GM21447 (cell line): ENCODE measurements around the gene VPS35L.
A peak's percentile ranks its signal among the peaks of the same experiment; 100 is the strongest.
"Not testable (repeated sequence)": the region's sequence is repeated elsewhere in the genome, so short reads cannot be mapped to it uniquely, and the experiment has no call there.

ENCODE experiments used
- ATAC-seq: cut with Tn5 transposase; IDR thresholded peaks from one replicate; pipeline ENCODE4 v1.9.1; 2021; ENCODE audit not compliant: unreplicated experiment

Gene VPS35L

DNA sequence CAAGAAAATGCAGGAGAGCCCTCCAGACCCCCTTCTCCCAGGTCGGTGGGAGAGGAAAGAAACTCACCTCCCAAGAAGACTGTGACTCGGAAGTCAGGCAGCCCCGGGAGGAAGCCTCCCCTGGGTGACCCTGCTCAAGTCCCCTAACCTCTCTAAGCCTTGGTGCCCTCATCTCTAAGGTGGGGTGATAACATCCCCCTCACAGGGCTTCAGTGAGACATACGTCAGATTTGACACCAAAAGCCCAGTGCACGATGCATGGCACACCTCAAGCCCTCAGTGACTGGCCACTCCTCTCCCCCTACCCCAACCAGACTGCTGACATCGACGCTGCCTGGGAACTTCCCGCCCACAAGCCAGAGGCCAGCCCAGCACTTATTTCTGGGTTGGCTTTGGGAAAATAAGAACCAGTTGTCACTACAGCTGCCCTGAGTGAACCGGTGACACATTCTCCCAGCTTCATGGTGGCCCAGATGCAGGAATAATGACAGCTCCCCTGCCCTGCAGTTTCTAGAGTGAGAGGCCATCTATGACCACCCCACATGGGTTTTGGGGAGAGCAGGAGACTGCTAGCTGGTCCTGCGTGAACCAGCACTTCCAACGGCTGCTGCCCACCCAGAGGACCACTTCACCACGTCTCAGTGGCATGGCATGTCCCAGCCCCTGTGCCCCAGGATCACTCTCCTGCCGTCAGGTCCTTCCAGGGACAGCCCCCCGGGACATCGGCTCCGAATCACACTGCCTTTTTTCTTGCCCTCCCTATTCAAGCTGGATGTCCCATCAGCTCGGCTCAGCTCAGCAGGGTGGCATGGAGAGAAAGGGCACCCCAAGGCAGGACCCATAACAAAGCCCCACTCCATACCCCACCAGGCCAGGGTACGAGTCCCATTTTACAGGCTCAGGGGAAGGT lies 153.0 kb downstream of the VPS35L start:
- no peak for ATAC-seq

DNA sequence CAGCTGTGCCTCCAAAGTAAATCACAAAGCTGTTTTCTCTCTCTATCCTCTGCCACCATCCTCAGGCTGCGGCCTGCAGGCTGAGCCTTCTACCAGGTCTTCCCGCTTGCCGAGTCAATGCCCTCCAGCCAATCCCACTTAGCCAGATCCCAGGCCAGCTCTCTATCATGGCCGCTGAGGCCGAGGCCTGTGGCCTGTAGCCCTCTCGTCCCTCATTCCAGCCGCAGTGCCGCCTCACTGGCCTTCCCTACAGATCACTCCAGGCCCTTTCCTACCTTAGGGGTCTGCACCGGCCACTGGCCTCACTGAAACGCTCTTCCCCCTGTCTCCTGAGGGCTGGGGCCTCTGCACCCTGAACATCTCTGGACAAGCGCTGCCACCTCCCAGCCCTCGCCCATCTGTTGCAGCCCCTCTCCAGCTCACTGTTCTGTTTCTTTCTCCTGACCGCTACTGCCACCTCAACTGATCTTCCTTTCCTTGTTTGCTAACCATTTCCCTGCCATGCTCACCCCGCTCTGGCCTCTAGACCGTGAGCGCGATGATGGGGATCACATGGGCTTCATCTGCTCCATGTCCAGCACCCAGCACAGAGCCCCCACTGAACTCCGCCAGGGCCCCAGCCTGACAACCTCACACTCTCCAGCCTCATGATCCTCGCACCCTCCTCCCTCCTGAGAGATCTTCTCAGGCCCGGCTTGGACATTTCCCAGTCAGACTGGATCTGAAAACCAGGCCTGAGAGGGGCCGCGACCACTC lies 154.1 kb downstream of the VPS35L start:
- no peak for ATAC-seq

DNA sequence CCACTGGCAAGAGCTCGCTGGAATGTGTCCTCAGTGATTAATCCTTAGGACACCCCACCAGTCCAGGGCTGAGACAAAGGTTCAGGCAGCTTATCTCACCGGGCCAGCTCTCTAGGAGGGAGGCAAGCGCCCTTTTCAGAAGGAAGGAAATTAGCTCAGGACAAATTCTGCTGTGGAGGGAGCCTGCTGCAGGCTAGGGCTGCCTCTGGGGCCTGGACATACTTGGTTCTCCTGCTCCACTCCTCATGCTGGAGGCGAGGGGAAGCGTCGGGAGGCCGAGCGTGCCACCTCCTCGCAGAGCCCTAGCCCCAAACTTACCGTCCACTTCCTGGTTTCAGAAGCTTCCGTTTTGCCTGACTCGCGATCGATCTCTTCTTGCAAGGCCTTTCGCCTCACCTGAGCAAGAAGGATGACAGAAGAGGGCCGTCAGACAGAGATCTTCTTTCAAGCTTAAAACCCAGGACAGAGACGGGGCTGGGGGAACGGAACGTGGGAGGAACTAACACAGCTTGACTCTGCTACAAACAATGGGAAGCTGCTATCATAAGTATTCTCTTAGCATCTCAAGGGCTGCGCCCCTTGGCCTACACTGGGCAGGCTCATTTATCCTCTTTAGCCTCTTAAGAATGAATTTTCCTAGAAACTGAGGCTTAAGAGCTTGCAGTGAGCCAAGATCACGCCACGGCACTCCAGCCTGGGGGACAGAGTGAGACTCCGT lies 154.8 kb downstream of the VPS35L start:
- ATAC-seq: no peak

- ATAC-seq: no peak
Observed at GRCh38 chr16:19710991-19711545, 155.6 kb downstream of the VPS35L start.

GRCh38 chr16:19711643-19712042 lies 156.1 kb downstream of the VPS35L start:
- ATAC-seq: no peak

GRCh38 chr16:19712418-19713058 lies 157.0 kb downstream of the VPS35L start:
- no peak for ATAC-seq

DNA sequence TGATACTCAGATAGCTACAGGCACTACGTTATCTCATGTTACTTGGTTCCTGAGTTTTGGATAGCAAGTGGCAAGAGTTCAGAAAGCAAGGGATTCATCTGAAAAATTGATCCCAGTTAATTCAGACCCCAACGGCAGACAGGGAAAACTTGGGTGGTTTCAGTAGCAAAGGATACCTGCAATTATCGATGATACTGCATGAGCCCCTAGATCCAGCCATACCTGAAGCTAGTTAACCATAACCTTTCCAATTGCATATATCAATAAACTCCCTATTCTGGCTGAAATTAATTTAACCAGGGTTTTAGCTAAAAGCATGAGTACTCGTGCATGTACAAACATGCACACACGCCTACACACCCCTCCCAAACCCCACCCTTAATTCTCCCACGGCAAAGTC lies 158.2 kb downstream of the VPS35L start:
- no peak for ATAC-seq

GRCh38 chr16:19715566-19715965 lies 160.1 kb downstream of the VPS35L start:
- no peak for ATAC-seq

- no peak for ATAC-seq
Observed at GRCh38 chr16:19716183-19716582, 160.7 kb downstream of the VPS35L start.

- not testable (repeated sequence) for ATAC-seq
Observed at GRCh38 chr16:19716728-19717127, 161.2 kb downstream of the VPS35L start.

DNA sequence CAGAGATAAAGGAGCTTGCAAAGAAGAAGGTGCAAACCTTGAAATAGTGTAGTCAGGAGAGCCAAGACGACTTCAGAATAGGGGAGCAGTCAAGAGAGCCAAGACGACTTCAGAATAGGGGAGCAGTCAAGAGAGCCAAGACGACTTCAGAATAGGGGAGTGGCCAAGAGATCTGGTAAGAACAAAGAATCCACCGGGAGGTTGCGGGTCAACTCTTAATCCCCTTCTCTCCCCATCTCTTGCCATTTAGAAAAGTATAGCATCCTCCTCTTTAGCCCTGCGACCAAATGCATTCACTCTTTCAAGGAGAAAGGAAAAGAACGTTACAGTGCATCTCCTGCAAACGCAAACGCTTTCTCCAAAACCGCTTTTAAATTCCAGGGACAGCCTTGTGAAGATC lies 161.8 kb downstream of the VPS35L start:
- ATAC-seq: no peak

GRCh38 chr16:19717741-19718623 lies 162.5 kb downstream of the VPS35L start, which contains the start of the genes IQCK and KNOP1:
IQCK (plus strand) TSS chr16:19718271; CDS start chr16:19718307, 36 bp downstream.
KNOP1 (minus strand) TSS chr16:19718227; CDS start chr16:19715035, 3,192 bp downstream.
- ATAC-seq: peak; percentile 89

DNA sequence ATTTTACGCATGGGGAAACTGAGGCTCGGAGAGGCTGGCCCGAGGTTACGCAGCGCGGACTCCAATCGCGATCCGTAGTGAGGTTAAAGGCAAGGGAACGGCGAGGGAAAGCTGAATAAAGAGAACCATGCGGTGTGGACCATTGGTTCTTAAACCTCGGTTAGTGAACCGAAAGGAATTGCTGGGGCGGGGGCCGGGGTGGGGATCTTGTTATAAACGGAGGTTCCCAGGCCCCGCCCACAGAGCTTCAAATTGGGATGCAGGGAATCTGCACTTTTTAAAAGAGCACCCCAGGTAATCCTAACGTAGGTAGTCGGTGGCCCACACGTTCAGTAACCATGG lies 163.1 kb downstream of the VPS35L start:
- no peak for ATAC-seq

DNA sequence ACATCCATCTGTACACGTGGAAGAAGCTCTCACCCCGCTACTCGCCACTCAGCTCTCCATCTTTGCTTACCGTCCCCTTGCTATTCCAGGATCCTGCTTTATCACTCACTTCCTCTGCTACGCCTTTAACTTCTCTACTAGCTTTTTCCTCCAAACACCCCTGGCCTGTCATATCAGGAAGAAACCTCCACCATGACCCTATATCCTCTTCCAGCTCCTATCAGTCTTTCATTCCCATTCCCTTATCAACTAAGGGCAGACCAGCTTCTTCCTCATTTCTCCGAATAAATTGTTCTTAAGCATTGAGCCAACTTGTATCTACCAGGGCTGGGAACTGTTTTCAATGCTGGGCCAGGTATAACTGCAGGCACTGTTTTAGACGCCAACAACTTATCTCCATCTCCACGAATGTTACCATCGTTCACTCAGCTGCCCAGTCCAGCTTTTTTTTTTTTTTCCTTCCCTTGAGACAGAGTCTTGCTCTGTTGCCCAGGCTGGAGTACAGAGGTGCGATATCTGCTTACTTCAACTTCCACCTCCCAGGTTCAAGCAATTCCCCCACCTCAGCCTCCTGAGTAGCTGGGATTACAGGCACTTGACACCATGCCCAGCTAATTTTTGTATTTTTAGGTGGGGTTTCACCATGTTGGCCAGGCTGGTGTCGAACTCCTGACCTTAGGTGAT lies 166.9 kb downstream of the VPS35L start:
- ATAC-seq: no peak

DNA sequence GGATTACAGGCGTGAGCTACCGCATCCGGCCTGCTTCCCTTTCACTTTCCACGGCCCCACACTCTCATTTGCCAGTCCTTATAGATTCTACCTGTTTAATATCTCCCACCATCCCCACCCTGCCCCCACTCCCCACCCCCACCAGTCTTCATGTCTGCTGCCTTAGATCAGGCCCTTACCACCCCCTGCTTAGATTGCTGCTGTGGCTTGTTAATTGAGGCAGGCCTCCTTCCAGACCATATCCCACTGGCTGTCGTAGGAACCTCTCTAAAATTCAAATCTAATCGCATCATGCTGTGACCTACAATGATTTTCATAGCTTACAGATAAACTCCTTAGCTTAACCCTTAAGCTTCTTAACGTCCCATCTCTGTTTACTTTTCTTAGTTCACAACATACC lies 167.5 kb downstream of the VPS35L start:
- ATAC-seq: no peak

- no peak for ATAC-seq
Observed at GRCh38 chr16:19728636-19728965, 173.1 kb downstream of the VPS35L start.

DNA sequence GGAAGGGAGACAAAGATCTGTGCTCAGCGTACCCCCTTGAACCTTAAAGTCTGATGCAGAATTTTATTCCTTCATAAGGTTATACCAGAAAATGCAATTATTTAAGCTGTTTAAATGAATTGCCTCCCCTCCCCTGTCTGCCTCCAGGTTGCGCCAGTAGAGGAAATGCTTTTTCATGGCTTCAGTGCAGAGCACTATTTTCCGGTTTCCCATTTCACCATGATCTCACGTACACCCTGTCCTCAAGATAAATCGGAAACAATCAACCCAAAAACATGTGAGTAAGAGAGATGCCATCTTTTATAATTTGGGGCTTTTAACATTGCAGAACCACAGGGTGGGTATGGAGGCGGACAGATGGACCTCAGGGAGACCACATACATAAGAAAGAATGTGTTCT lies 178.0 kb downstream of the VPS35L start:
- no peak for ATAC-seq

- ATAC-seq: no peak
Observed at GRCh38 chr16:19735074-19735867, 179.8 kb downstream of the VPS35L start.
